Neutrophil (primary cell): ENCODE measurements around the gene STX16.

ENCODE experiments used
- H3K27ac ChIP-seq: fragments of 200-600 bp; sonication (generic); 2 replicates; pipeline ENCODE4 v1.5.1; 2016; ENCODE audit warnings: mild to moderate bottlenecking, moderate library complexity
- H3K27me3 ChIP-seq: fragments of 200-600 bp; sonication (generic); 2 replicates; pipeline ENCODE4 v1.6.0; 2016; ENCODE audit warnings: mild to moderate bottlenecking
- H3K36me3 ChIP-seq: fragments of 200-600 bp; sonication (generic); 2 replicates; pipeline ENCODE4 v1.5.1; 2017
- H3K4me1 ChIP-seq, 2 experiments: fragments of 200-600 bp in 1 of 2; sonication (generic) in 1 of 2; 1 replicate in 1 of 2; 2 replicates in 1 of 2; pipeline versions ENCODE4 v1.5.1 to v1.6.1; 2013 to 2016; ENCODE audit warnings: low read depth in 1 of 2, low read length in 1 of 2, mild to moderate bottlenecking in 1 of 2, moderate library complexity in 1 of 2; ENCODE audit not compliant: control insufficient read depth in 1 of 2, insufficient read depth in 1 of 2
- H3K4me3 ChIP-seq, 2 experiments: fragments of 200-600 bp in 1 of 2; sonication (generic) in 1 of 2; 1 replicate in 1 of 2; 2 replicates in 1 of 2; pipeline ENCODE4 v1.5.1; 2013 to 2016; ENCODE audit warnings: low read depth in 1 of 2, low read length in 1 of 2, mild to moderate bottlenecking in 1 of 2, moderate library complexity in 1 of 2
- H3K9me3 ChIP-seq: fragments of 200-600 bp; sonication (generic); 2 replicates; pipeline ENCODE4 v1.5.1; 2016
- CTCF ChIP-seq: fragments of 200-600 bp; sonication (generic); IDR thresholded peaks from 2 replicates; pipeline ENCODE4 v1.5.1; 2016; ENCODE audit warnings: antibody characterized with exemption

STX16 gene

GRCh38 chr20:58673119-58673518 lies 22.0 kb downstream of the STX16 start:
- Histone ChIP-seq H3K27ac (no peak overlapping the region), H3K36me3 (peaks cover 92% of the 10 kb centered on the region), H3K27me3 (no peaks in the 10 kb centered on the region), H3K4me1 (no peaks in the 10 kb centered on the region), H3K9me3 (no peaks in the 10 kb centered on the region), H3K4me3 (no peak overlapping the region)
- TF ChIP-seq CTCF = no peak

- TF ChIP-seq CTCF = no peak
- H3K4me3 ChIP-seq = no peak overlapping the region
- no peaks in the 10 kb centered on the region for H3K27me3 ChIP-seq
- no peaks in the 10 kb centered on the region for H3K9me3 ChIP-seq
- H3K36me3 ChIP-seq = peaks cover 82% of the 10 kb centered on the region
- no peaks in the 10 kb centered on the region for H3K4me1 ChIP-seq
- H3K27ac ChIP-seq = no peak overlapping the region
Measured at GRCh38 chr20:58675146-58675584, 24.1 kb downstream of the STX16 start.

- H3K4me1 ChIP-seq = no peaks in the 10 kb centered on the region
- no peak for TF ChIP-seq CTCF
- H3K4me3 ChIP-seq = no peak overlapping the region
- no peak overlapping the region for H3K27ac ChIP-seq
- peaks cover 82% of the 10 kb centered on the region for H3K36me3 ChIP-seq
- no peaks in the 10 kb centered on the region for H3K9me3 ChIP-seq
- H3K27me3 ChIP-seq = no peaks in the 10 kb centered on the region
Measured at GRCh38 chr20:58675641-58676040, 24.6 kb downstream of the STX16 start.

GRCh38 chr20:58676161-58676560 lies 25.1 kb downstream of the STX16 start:
- no peaks in the 10 kb centered on the region for H3K27me3 ChIP-seq
- TF ChIP-seq CTCF = no peak
- no peaks in the 10 kb centered on the region for H3K4me1 ChIP-seq
- no peak overlapping the region for H3K27ac ChIP-seq
- no peak overlapping the region for H3K4me3 ChIP-seq
- H3K36me3 ChIP-seq = peaks cover 82% of the 10 kb centered on the region
- H3K9me3 ChIP-seq = no peaks in the 10 kb centered on the region

GRCh38 chr20:58677079-58677604 lies 26.1 kb downstream of the STX16 start:
- Histone ChIP-seq H3K9me3 (no peaks in the 10 kb centered on the region), H3K36me3 (peaks cover 75% of the 10 kb centered on the region), H3K4me1 (no peaks in the 10 kb centered on the region), H3K27ac (no peak overlapping the region), H3K4me3 (no peak overlapping the region), H3K27me3 (no peaks in the 10 kb centered on the region)
- TF ChIP-seq CTCF = no peak

GRCh38 chr20:58677808-58678207 lies 26.7 kb downstream of the STX16 start:
- H3K4me1 ChIP-seq = no peaks in the 10 kb centered on the region
- no peaks in the 10 kb centered on the region for H3K9me3 ChIP-seq
- TF ChIP-seq CTCF = no peak
- peak overlapping the region; percentile 20 for H3K27ac ChIP-seq
- H3K36me3 ChIP-seq = peaks cover 71% of the 10 kb centered on the region
- no peak overlapping the region for H3K4me3 ChIP-seq
- no peaks in the 10 kb centered on the region for H3K27me3 ChIP-seq
